Measurements from ENCODE around the gene SOWAHD. TPM values are rescaled to one million over a fixed set of nuclear protein-coding genes. Genes with fewer than 3 reads are reported as not detected.

SOWAHD gene
- total and polyA plus RNA-seq, 2 experiments from 2014 or later = 3.8 to 5.1 TPM

- TF ChIP-seq REST (IDR thresholded peaks at IDR 0.05; ENCODE audit: unreplicated experiment) (no peak), NANOG (IDR thresholded peaks at IDR 0.05; ENCODE audit: borderline replicate concordance) (no peak), CREB1 (CRISPR knock-in tag; IDR thresholded peaks at IDR 0.05; ENCODE audit: low read depth) (no peak), EZH2phosphoT487 (IDR thresholded peaks at IDR 0.05; ENCODE audit: unreplicated experiment) (no peak), CTCF (conservative IDR thresholded peaks at IDR 0.05; ENCODE audit: low read depth in 2 of 2) (no peak), JUNB (IDR thresholded peaks at IDR 0.05; ENCODE audit: unreplicated experiment) (no peak), POLR2AphosphoS5 (IDR thresholded peaks at IDR 0.05; ENCODE audit: low read depth) (no peak)
Measured at GRCh38 chrX:119734897-119735339, 23.5 kb upstream of the SOWAHD start (continued).

GRCh38 chrX:119735467-119735866, 22.9 kb upstream of the SOWAHD start:
- ATAC-seq (no peak), DNase-seq (ENCODE audit: low spot score) (no peak)
- no peak overlapping the region for H3K4me2 ChIP-seq
- Mint-ChIP-seq H3K9me3 (no peaks in the 10 kb centered on the region), H3K27ac (no peak overlapping the region), H3K4me1 (no peaks in the 10 kb centered on the region), H3K27me3 (ENCODE audit: insufficient read depth, low read depth, poor library complexity) (peaks cover 5% of the 10 kb centered on the region), H3K36me3 (ENCODE audit: low read depth) (no peaks in the 10 kb centered on the region), H3K4me3 (no peak overlapping the region)
- H3K9me2 ChIP-seq (ENCODE audit: insufficient read depth) = no peaks in the 10 kb centered on the region
- no peaks in the 10 kb centered on the region for H3K27me3 ChIP-seq (ENCODE audit: insufficient read depth)
- no peak overlapping the region for H3K4me3 ChIP-seq
- H3K36me3 ChIP-seq (ENCODE audit: insufficient read depth) = no peaks in the 10 kb centered on the region
- no peaks in the 10 kb centered on the region for H3F3A ChIP-seq (replicated peaks; ENCODE audit: low read depth)
- H4K20me1 ChIP-seq (replicated peaks; ENCODE audit: insufficient read depth) = no peaks in the 10 kb centered on the region
- no peak overlapping the region for H3K27ac ChIP-seq (ENCODE audit: low read depth)
- H3K4me1 ChIP-seq (ENCODE audit: insufficient read depth) = no peaks in the 10 kb centered on the region
- no peaks in the 10 kb centered on the region for H3K79me2 ChIP-seq (replicated peaks; ENCODE audit: insufficient read depth)
- no peak overlapping the region for H2AFZ ChIP-seq
- TF ChIP-seq JUNB (IDR thresholded peaks at IDR 0.05; ENCODE audit: unreplicated experiment) = no peak
- TF ChIP-seq EZH2phosphoT487 (IDR thresholded peaks at IDR 0.05; ENCODE audit: unreplicated experiment) = no peak
- no peak for TF ChIP-seq ZNF462 (CRISPR knock-in tag; IDR thresholded peaks at IDR 0.05)
- no peak for TF ChIP-seq ETS1 (IDR thresholded peaks at IDR 0.05)
- TF ChIP-seq ZNF114 (CRISPR knock-in tag; IDR thresholded peaks at IDR 0.05) = no peak
- TF ChIP-seq EZH2 (IDR thresholded peaks at IDR 0.05; ENCODE audit: low read depth, unreplicated experiment) = no peak
